ENCODE data around the gene RPL39L. TPM values are rescaled to one million over a fixed set of nuclear protein-coding genes. Genes with fewer than 3 reads are reported as not detected.
"Not testable (repeated sequence)": the region's sequence is repeated elsewhere in the genome, so short reads cannot be mapped to it uniquely, and the experiment has no call there.

The RPL39L gene
- total RNA-seq, 1 donor from 2014 or later: 2.9 TPM

DNA sequence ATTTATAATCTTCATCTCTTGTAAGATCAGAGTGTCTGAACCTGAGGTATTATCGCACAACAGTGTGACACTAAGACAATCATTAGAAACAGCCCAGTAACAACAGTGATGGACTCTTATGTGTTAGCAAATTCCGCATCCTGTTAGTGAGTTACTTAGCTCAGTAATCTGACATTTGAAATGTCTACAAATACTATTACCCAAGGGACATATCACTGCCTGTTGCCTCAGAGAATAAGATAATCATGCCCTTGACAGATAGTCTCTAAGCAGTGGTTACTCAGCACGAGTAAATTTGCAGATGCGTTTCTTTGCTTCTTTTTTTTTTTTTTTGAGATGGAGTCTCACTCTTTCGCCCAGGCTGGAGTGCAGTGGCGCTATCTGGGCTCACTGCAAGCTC is 44.6 kb upstream of the RPL39L start:
- no peak for DNase-seq
- TF ChIP-seq, protein P1, sequence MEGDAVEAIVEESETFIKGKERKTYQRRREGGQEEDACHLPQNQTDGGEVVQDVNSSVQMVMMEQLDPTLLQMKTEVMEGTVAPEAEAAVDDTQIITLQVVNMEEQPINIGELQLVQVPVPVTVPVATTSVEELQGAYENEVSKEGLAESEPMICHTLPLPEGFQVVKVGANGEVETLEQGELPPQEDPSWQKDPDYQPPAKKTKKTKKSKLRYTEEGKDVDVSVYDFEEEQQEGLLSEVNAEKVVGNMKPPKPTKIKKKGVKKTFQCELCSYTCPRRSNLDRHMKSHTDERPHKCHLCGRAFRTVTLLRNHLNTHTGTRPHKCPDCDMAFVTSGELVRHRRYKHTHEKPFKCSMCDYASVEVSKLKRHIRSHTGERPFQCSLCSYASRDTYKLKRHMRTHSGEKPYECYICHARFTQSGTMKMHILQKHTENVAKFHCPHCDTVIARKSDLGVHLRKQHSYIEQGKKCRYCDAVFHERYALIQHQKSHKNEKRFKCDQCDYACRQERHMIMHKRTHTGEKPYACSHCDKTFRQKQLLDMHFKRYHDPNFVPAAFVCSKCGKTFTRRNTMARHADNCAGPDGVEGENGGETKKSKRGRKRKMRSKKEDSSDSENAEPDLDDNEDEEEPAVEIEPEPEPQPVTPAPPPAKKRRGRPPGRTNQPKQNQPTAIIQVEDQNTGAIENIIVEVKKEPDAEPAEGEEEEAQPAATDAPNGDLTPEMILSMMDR (IDR thresholded peaks at IDR 0.05; ENCODE audit: borderline replicate concordance): no peak
- H3K4me3 ChIP-seq: no peak overlapping the region
- no peaks in the 10 kb centered on the region for H3K9me3 ChIP-seq (replicated peaks)
- peaks cover 47% of the 10 kb centered on the region for H3K4me1 ChIP-seq
- intact Hi-C loops (cut with micrococcal nuclease): no loop called here
- no peaks in the 10 kb centered on the region for H3K27me3 ChIP-seq (ENCODE audit: low read depth)
- peak overlapping the region; percentile 62 for H3K27ac ChIP-seq (replicated peaks)
- no peaks in the 10 kb centered on the region for H3K36me3 ChIP-seq

DNA sequence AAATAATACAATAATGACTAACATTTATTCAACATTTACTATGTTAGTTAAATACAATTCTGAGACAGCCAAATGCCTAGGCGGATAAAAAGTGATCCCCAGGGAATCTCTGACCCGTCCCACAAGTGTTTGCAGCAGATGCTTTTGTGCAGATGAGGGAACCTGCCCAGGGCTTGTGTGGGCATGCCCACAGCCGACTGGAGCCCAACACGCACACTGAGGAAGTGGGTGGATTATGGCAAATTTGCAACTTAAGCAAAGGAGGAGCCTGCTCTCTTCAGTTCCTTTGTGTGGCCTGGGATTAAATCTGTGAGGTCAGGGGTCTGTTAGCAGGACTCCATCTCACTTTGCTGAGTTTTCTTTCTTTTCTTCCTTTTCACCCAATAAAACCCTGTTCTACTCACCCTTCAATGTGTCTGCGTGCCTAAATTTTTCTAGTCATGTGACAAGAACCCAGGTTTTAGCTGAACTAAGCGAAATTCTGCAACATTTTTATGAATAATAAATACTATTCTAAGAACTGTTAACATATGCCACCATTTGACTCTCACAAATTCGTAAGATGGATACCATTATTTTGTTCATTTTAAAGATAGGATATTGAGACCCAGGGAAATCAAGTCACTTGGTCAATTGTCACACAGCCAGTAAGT is 44.0 kb upstream of the RPL39L start:
- peaks cover 42% of the 10 kb centered on the region for H3K4me1 ChIP-seq
- no peak overlapping the region for H3K4me3 ChIP-seq
- TF ChIP-seq, protein P1 (IDR thresholded peaks at IDR 0.05; ENCODE audit: borderline replicate concordance): no peak
- H3K27ac ChIP-seq (replicated peaks): peak overlapping the region; percentile 62
- intact Hi-C loops (cut with micrococcal nuclease): no loop called here
- H3K27me3 ChIP-seq (ENCODE audit: low read depth): no peaks in the 10 kb centered on the region
- no peaks in the 10 kb centered on the region for H3K9me3 ChIP-seq (replicated peaks)
- H3K36me3 ChIP-seq: no peaks in the 10 kb centered on the region
- no peak for DNase-seq

DNA sequence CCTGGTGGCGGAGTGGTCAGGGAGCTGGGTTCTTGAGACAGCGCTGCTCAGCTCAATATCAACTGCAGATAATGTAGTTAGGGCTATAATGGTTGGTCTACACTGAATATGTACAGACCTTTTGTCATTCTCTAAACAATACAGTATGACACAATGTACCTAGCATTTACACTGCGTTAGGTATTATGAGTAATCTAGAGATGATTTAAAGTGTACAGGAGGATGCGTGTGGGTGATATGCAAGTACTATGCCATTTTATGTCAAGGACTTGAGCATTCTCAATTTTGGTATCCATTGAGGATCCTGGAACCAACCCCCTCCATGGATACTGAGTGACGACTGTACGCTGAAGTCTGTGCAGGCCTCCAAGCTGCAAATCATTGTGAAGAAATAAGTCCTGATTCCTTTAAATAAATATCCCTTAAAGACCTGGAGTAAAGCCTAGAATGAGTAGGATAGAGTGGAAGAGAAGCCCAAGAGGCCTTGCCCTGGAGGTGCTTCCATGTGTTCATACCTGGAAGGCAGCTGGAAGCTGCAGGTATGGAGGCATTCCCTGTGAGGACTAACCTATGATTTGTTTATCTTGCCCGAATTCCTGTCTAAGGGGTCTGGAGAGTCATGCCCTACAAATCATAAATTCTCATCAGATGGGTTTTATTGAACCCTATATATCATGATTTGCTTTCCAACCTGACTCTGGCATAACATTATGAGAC is 42.3 kb upstream of the RPL39L start:
- Histone ChIP-seq H3K27me3 (ENCODE audit: low read depth) (no peaks in the 10 kb centered on the region), H3K9me3 (replicated peaks) (no peaks in the 10 kb centered on the region), H3K36me3 (no peaks in the 10 kb centered on the region), H3K27ac (replicated peaks) (no peak overlapping the region), H3K4me1 (peaks cover 31% of the 10 kb centered on the region), H3K4me3 (no peak overlapping the region)
- TF ChIP-seq, protein P1 (IDR thresholded peaks at IDR 0.05; ENCODE audit: borderline replicate concordance): no peak
- intact Hi-C loops (cut with micrococcal nuclease): no loop called here
- DNase-seq: no peak

DNA sequence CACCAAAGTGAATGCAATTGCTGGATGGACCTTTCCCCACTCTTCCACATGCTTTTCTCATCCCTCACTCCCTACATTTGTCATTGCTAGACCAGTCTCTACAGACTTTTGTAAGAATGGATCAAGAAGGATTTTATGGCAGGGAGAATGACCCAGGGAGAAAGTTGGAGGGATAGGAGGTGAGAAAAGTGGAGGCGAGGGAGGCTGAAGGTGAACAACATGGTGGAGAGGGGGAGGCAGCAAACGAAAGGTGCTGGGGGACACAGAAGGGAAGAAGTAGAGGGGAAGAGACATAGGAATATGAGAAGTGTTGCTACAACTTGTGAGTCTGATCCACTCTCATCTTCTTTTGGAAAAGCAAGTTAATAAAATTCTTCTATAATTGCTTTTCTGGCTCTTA is 33.6 kb upstream of the RPL39L start:
- TF ChIP-seq, protein P1 (IDR thresholded peaks at IDR 0.05; ENCODE audit: borderline replicate concordance): no peak
- no peak overlapping the region for H3K4me3 ChIP-seq
- no peaks in the 10 kb centered on the region for H3K36me3 ChIP-seq
- H3K27me3 ChIP-seq (ENCODE audit: low read depth): no peaks in the 10 kb centered on the region
- no peak for DNase-seq
- H3K9me3 ChIP-seq (replicated peaks): no peaks in the 10 kb centered on the region
- no peak overlapping the region for H3K27ac ChIP-seq (replicated peaks)
- peaks cover 25% of the 10 kb centered on the region for H3K4me1 ChIP-seq
- intact Hi-C loops (cut with micrococcal nuclease): no loop called here

DNA sequence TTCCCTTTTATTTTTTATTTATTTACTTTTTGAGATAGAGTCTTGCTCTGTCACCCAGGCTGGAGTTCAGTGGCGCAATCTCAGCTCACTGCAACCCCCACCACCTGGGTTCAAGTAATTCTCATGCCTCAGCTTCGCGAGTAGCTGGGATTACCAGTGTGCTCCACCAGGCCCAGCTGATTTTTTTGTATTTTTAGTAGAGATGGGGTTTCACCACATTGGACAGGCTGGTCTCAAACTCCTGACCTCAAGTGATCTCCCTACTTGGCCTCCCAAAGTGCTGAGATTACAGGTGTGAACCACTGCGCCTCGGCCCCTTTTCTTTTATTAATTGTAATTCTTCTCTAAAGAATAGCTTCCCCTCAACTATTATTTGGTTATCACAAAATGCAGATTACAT is 31.6 kb upstream of the RPL39L start:
- H3K27me3 ChIP-seq (ENCODE audit: low read depth); H3K36me3 ChIP-seq; H3K4me3 ChIP-seq; intact Hi-C loops (cut with micrococcal nuclease); H3K27ac ChIP-seq (replicated peaks); DNase-seq; H3K9me3 ChIP-seq (replicated peaks): not testable (repeated sequence)
- H3K4me1 ChIP-seq: peaks cover 35% of the 10 kb centered on the region

Data from left ventricle myocardium inferior (tissue), 1 donor.